Measurements from ENCODE around the gene PLAAT2. TPM values are rescaled to one million over a fixed set of nuclear protein-coding genes. Genes with fewer than 3 reads are reported as not detected.

Gene PLAAT2
- polyA plus RNA-seq, 1 of the 3 experiments (the other 2 are of a cell fraction) = 0.53 TPM

DNA sequence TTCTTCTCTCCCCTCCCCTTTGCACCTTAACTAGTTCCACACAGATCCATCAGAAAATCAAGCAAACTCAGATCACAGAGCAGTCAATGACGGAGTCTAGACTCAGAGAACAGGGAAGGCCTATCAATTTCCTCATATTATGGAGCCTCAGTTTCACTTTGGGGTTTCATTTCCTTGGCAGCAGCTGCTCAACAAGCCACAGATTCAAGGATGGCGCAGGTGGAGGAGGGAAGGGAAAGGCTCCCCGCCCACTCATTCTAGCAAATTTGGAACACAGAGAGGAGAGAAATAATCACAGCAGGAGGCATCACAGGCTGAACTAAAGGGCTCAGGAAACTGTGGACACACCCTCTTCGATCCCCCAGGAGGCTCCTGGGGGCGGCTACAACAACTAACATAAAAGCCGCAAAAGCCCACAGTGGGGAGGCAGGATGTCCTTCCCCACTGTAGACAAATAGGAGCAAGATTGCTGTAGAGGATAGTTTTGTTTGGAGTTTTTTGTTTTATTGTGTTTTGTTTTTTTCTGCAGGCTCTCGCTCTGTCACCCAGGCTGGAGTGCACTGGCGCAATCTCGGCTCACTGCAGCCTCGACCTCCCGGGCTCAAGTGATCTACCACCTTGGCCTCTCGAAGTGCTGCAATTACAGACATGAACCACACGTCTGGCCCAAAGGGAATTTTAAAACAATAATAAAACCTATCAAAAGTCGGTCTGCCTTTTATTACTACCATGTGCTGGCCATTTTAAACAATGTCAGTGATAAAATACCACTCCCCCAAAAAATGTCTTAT, 47.6 kb upstream of the PLAAT2 start (continued):
- no peak for TF ChIP-seq TAF1 (IDR thresholded peaks at IDR 0.05; ENCODE audit: borderline replicate concordance, low read depth, low read length)
- TF ChIP-seq EZH2phosphoT487 (IDR thresholded peaks at IDR 0.05; ENCODE audit: borderline replicate concordance, low read depth) = no peak
- TF ChIP-seq RXRA (IDR thresholded peaks at IDR 0.05; ENCODE audit: borderline replicate concordance, low read depth) = no peak
- no peak for TF ChIP-seq RAD21 (IDR thresholded peaks at IDR 0.05; ENCODE audit: low read length)

DNA sequence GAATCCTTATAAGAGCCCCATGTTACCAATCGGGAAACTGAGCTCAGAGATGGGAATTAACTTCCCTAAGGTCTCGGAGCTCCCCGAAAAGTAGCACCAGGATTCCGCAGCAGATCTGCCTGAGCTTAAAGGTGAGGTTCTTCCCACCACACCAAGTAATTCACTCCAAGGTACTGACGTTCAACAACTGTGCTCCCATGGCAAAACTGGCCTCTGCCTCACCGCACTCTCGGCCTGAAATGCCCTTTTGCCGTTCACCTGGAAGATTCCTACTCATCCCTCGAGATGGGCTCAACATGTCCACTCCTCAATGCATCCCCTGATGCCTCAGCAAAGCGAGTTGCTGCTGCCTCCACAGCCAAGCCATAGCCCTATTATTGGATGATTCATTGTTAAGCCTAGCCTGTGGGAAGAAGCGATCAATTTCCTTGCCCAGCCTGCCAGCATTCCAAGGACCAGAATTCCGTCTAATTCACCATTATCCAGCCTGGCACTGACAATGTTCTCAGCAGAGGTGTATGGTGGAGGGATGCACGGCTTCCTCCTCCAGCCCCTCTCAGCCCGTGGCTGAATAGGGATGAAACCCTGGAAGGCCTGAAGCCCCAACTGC, 46.9 kb upstream of the PLAAT2 start:
- no peaks in the 10 kb centered on the region for H3K79me2 ChIP-seq (ENCODE audit: insufficient read depth)
- H4K20me1 ChIP-seq (ENCODE audit: insufficient read depth) = no peaks in the 10 kb centered on the region
- peaks cover 7% of the 10 kb centered on the region for H3F3A ChIP-seq (replicated peaks; ENCODE audit: insufficient read depth)
- H3K4me1 ChIP-seq (ENCODE audit: control insufficient read depth in 1 of 2, insufficient read depth in 2 of 2, low read depth in 1 of 2, low read length in 1 of 2) = peaks cover 14 to 15% of the 10 kb centered on the region in 2 experiments
- DNase-seq = no peak
- ChIA-PET CTCF (interaction anchor here (0.9 to 1.6 kb wide), 3 partner anchors 26 to 131 kb away, joined by 3 to 4 read pairs (median 4); no protein-coding TSS in a partner anchor), POLR2A (no interaction called here)
- no peaks in the 10 kb centered on the region for H3K9me3 ChIP-seq
- no peak overlapping the region for H3K4me2 ChIP-seq
- H3K27ac ChIP-seq (ENCODE audit: low read depth in 2 of 2, low read length in 1 of 2) = peak overlapping the region in 1 of 2 experiments; percentile 44; a peak in 1 of 4 replicates
- no peak overlapping the region for H3K9ac ChIP-seq
- H3K9me2 ChIP-seq = no peaks in the 10 kb centered on the region
- no peaks in the 10 kb centered on the region for H3K36me3 ChIP-seq (replicated peaks in 1 of 2; ENCODE audit: control insufficient read depth in 1 of 2, insufficient read depth in 2 of 2, low read length in 1 of 2)
- H2AFZ ChIP-seq (ENCODE audit: low read depth) = no peak overlapping the region
- H3K27me3 ChIP-seq (ENCODE audit: insufficient read depth) = no peaks in the 10 kb centered on the region
- WGBS (ENCODE audit: low lambda C conversion rate) = 93% methylated on average over 14 of the region's 14 CpGs
- TF ChIP-seq NFIC (IDR thresholded peaks at IDR 0.05; ENCODE audit: borderline replicate concordance) = no peak
- TF ChIP-seq RCOR1 (IDR thresholded peaks at IDR 0.05; ENCODE audit: low read length) = no peak
- no peak for TF ChIP-seq GABPA (IDR thresholded peaks at IDR 0.05; ENCODE audit: low read depth)
- no peak for TF ChIP-seq SMC3 (IDR thresholded peaks at IDR 0.05; ENCODE audit: low read depth, low read length)
- no peak for TF ChIP-seq CTCF (IDR thresholded peaks at IDR 0.05)
- no peak for TF ChIP-seq TEAD4 (IDR thresholded peaks at IDR 0.05; ENCODE audit: borderline replicate concordance, insufficient read depth)
- TF ChIP-seq JUND (IDR thresholded peaks at IDR 0.05) = no peak
- TF ChIP-seq RFX5 (IDR thresholded peaks at IDR 0.05; ENCODE audit: low read length) = no peak
- no peak for TF ChIP-seq FOXM1 (IDR thresholded peaks at IDR 0.05; ENCODE audit: low read depth)
- TF ChIP-seq, protein P1, sequence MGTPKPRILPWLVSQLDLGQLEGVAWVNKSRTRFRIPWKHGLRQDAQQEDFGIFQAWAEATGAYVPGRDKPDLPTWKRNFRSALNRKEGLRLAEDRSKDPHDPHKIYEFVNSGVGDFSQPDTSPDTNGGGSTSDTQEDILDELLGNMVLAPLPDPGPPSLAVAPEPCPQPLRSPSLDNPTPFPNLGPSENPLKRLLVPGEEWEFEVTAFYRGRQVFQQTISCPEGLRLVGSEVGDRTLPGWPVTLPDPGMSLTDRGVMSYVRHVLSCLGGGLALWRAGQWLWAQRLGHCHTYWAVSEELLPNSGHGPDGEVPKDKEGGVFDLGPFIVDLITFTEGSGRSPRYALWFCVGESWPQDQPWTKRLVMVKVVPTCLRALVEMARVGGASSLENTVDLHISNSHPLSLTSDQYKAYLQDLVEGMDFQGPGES (IDR thresholded peaks at IDR 0.05; ENCODE audit: low read depth, low read length) = no peak
- TF ChIP-seq MXI1 (IDR thresholded peaks at IDR 0.05; ENCODE audit: low read depth, low read length) = no peak
- no peak for TF ChIP-seq TAF1 (IDR thresholded peaks at IDR 0.05; ENCODE audit: borderline replicate concordance, low read depth, low read length)
- H3K4me3 ChIP-seq (ENCODE audit: low read depth in 2 of 2, low read length in 1 of 2) = no peak overlapping the region
